Measurements from ENCODE around the gene SIGLEC5.

The SIGLEC5 gene

DNA sequence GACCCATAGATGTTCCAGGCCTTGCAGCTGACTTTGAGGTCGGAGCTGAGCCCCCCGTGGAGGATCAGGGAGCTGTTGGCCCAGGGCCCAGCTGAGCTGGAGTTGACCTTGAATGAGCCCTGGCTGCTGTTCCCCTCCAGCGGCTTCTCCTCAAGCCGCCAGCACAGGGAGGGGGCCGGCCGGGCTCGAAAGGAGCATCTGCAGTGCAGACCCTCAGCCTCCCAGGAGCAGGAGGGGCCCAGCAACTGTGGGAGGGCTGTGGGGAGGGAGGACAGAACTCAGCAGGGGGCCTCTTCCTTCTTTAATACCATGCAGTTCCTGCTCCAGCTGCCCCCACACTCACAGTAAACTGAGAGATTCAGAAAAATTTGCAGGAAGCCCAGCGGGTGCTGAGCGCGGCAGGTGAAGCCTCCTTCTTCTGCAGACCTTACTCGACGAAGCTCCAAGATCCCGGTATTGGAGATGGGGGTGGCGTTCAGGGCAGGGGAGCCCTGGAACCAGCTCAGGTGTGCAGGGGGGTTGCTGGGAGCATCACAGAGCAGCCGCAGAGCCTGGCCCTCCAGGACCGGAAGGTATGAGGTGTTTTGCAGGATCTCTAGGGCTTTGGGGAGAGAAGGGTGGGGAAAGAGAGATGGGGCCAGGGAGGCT lies 2.6 kb downstream of the SIGLEC5 start:
- no peak for DNase-seq (ENCODE audit: low read depth)

DNA sequence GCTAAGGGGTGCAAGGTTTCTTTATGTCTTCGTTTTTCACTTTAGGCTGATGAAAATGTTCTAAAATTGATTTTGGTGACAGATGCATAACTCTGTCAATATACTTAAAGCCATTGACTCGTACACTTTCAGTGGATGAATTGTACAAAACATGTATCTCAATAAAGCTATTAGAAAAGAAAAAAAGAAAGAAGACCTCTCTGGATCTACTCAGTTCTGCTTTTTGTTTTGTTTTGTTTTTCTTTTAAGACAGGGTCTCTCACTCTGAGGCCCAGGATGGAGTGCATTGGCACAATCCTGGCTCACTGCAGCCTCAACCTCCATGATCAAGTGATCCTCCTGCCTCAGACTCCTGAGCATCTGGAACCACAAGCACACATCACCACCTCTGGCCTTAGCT lies 3.5 kb downstream of the SIGLEC5 start:
- DNase-seq (ENCODE audit: low read depth) = no peak

DNA sequence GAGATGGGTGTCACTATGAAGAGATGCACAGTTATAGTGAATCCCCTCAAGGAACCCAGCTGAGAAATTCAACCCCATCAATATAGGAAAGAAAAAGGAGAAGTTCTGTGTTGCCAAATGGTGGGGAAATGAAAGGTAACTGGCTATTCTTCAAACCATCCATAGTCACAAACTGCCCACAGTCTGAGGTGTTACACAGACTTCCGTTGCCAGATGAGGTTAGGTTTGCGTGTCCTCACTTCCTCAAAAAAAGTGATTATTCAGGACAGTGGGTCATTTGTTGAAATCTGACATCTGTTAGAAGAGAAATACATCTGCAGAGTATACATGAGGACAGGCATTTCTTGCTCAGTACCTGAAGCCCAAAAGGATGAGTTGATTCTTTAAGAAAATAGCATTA lies 9.0 kb downstream of the SIGLEC5 start:
- DNase-seq (ENCODE audit: low read depth) = no peak

DNA sequence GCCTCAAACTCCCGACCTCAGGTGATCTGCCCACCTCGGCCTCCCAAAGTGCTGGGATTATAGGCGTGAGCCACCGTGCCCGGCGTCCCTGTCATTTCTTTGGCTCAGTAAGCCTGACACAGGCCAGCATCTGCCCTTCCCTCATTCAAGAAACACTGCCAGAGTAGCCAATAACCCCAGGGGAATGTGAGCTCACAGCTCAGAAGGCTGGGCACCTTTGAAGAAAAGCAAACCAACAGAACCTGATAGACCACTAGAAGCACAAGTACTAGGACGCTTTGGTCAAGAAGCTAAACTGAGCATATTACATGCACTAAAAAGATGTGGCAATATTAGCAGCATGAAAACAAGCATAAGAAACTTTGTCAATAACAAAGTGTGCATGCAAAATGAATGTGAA lies 14.2 kb downstream of the SIGLEC5 start:
- no peak for DNase-seq (ENCODE audit: low read depth)

DNA sequence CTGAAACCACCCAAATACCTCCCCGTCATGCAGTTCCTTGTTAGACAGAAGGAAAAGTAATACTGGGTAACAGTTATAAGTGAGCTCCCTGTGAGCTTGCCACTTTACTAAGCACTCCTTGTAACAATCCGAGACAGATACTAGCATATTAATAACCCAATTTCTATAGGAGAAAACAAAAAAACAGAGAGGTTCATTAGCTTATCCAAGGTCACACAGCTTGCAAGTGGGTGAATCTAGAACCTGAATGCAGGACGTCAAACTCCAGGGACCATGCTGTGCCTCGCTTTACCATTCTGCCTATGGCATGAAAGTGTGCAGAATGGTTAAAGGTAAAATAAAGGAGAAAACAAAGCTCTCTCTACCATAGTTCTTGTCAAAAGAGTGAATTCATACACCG lies 15.4 kb downstream of the SIGLEC5 start:
- no peak for DNase-seq (ENCODE audit: low read depth)

DNA sequence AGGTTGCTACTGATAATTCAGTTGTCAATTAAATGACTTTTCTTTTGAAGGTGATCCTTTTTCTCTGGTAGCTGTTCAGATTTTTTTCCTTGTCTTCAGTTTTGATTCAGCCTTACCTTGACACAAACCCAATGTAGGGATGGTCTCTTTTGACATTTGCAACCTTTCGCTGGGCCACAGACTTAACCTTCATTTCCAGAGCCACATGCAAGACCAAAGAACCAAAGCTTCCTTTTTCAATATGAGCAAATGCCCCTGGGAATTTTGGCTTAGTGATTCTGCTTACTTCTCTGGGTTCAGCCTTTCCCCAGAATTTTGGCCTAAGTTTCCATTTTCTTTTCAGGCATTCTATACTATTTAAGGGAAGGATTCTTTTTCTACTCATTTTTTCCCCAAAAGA lies 19.6 kb downstream of the SIGLEC5 start:
- DNase-seq (ENCODE audit: low read depth) = no peak

DNA sequence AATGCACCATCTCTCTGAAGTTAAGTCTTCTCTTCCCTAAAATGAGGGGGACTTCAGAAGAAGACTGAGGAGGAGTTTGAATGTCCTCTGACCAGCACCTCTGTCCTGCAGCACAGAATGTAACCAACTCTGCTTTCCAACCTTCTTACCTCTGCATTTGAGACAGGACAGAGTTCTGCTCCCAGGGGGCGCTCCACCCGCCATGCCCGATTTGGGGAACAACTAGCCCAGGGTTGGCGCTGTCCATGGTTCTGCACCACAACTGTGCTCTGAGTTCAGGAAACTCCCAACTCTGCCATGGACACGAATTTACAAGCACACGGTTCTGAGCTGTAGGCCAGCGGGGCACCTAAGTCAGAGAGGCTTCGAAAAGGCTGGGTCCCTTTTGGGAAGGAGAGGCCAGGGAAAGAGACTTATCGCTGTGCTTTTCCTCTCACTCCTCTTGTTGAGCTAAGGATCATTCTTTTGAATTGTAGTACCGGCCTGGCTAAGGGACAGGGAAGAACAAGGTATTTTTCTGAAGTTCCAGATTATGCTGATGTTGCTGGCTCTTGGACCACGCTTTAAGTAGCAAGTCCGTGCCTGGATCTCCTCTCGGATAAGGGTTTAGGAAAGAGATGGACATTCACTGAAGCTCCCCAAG lies 22.2 kb downstream of the SIGLEC5 start:
- DNase-seq (ENCODE audit: low read depth) = peak; percentile 44

DNA sequence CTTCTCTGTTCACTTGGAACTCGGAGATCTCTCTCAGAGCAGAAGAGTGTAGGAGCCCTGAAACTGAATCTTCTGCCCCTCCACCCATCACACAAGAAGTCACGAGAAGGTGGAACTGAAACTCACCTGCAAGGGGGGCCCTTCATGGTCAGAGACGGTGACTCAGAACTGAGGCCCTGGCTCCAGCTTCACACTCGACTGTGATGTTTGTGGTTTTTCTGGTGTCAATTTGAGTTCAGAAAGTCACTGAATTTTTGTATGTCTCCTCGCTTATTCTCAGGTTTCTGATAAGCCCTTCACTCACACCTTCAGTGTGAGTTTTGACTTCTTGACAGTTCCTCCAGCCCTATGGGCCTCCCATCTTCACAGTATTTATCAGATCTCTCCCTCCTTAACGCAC lies 23.1 kb downstream of the SIGLEC5 start:
- peak; percentile 38 for DNase-seq (ENCODE audit: low read depth)

DNA sequence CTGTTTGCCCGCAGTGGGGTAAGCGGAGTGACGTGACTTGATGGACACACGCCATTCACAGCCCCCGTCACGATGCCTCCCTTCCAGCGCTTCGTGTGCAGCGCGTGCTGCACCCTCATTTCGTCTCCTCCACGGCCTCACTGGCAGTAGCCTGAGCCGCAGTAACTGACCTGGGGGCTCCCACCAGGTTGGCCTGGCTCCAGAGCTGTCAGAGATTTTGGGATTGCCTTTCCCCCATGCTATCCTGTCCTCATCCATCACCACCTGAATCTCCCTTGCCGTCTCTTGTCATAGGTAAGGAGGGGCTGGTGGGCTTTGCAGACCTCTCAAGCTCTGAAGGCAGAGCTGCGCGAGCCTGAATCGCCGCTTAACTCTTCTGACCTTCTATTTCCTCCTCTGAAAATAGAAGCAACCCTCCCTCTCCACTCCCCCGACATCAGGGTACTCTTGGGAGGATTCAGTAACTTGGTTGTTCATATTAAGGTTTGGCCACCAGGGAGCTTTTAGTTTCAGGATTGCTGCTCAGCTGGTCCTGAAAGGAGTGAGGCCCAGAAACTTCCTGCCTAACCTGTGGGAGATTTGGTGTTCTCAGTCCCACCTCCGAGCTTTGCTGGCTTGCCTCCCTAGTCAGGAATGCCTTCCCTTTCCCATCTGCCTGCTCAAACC lies 27.9 kb downstream of the SIGLEC5 start:
- DNase-seq (ENCODE audit: low read depth) = no peak

DNA sequence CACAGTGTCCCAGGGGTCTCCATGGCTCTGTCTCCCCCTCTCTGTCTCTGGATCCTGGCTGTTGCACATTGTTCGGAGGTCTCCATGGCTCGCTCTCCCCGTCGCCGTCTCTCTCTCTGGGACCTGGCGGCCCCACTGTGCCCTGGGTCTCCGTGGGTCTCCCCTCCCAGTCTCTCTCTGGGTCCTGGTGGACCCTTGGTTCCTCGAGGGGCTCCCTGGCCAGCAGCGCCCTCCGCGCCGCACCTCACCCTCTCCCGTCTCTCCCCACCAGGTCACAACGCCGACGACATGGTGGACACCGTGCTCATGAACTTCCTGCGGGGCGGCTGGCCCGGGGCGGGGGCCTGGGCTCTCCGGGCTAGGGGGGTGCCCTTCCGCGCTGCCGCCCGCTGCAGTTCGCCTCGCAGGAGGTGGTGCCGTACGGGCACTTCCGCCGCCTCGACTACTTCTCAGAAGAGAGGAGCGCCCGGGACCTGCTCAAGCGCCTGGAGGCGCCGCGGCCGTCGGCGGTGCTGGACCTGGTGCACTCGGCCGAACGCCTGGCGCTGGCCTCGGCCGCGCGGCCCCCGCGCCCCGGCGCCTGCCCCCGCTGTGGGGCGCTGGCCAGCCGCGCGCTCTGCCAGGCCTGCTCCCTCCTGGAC lies 29.1 kb downstream of the SIGLEC5 start:
- DNase-seq (ENCODE audit: low read depth) = peak; percentile 14

DNA sequence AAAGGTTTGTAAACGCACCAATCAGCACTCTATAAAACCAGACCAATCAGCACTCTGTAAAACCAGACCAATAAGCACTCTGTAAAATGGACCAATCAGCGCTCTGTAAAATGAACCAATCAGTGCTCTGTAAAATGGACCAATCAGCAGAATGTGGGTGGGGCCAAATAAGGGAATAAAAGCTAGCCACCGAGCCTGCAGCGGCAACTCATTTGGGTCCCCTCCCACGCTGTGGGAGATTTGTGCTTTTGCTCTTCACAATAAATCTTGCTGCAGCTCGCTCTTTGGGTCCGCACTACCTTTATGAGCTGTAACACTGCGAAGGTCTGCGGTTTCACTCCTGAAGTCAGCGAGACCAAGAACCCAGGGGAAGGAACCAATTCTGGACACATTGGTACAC lies 31.1 kb downstream of the SIGLEC5 start:
- DNase-seq (ENCODE audit: low read depth) = no peak

DNA sequence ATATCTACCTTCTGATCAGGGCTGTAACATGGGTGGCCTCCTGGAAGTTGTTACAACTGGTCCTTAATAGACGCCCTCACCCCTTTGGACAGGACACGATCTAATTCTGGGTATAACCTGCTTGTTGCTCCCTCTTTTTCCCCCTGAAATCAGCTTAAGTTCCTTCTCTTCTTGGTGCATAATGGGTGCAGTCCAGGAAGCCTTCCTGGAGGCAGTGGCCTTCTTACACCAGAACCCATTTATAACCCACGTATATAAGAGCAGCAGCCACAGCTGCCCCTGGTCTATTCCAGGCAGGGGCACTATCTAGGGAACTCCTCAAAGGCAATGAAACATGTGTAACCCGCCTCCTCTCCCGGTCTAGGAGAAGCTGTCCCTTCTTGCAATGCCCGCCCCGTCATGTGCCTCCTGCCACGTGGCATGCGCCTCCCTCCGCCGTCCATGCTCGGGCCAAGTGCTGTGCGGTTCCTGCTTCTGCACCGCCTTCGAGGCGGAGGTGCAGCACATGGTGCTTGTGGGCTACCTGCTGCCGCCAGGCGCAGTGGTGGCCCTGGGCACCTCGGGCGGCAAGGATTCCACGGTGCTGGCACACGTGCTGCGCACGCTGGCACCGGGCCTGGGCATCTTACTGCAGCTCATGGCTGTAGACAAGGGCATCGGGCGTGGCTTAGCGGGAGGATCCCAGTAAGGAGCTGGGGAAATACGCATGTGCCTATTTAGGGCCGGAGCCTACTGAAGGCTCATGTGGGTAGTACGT lies 31.9 kb downstream of the SIGLEC5 start:
- no peak for DNase-seq (ENCODE audit: low read depth)

DNA sequence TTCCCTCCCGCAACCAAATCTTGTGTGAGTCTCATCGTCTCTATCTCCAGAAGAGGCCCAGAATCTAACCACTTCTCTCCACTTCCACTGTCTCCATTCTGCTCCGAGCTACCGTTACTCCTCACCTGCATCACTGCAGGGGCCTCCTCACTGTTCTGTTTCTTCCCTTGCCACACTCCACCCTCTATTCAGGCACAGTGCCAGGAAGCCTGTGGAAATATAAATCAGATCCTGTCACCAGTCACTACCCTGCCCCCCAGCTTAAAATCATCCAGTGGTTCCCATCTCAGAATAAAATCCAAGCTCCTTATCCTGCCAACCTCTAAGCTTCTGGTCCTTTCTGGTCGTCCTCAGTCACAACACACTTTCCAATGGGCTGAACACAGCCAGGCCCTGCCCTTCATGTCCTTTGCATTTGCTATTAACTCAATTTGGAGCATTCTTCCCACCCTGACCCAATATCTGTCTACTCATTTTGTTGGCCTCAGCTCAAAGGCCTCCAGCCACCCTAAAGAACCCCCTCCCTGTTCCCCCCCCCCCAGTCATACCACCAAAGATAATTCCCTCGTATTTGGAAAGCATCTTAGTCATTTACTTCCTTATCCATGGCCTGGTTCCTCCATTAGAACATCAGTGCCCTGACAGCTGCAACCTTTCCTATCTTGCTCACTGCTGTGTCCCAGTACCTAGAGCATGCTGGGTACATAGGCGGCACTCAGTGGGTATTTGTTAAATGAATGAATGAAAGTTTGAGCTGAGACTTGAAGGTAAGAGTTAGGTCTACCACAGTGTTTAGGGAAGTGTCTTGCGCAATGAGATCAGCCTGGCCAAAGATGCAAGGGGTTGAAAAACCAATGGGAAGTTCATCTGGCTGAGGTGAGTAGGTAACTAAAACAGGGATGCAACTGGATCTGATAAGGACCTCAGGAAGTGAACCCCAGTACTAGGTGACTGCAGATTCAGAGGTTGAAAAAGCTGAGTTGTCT lies 34.7 kb downstream of the SIGLEC5 start:
- no peak for DNase-seq (ENCODE audit: low read depth)

DNA sequence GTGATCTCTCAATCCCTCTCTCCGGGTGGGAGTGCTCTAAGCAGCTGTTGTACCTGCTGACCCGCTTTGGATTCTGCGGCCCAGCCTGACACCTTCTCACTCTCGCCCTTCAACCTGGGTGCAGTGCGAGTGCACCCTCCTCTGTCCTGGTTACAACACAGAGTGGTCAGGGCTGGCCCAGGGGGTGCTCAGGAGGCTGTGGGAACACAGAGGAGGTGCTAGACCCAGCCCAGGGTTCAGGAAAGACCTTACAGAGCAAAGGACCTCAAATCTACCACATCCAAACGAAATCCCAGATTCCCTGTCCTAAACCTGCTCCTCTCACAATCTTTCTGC lies 35.5 kb downstream of the SIGLEC5 start:
- DNase-seq (ENCODE audit: low read depth) = no peak

DNA sequence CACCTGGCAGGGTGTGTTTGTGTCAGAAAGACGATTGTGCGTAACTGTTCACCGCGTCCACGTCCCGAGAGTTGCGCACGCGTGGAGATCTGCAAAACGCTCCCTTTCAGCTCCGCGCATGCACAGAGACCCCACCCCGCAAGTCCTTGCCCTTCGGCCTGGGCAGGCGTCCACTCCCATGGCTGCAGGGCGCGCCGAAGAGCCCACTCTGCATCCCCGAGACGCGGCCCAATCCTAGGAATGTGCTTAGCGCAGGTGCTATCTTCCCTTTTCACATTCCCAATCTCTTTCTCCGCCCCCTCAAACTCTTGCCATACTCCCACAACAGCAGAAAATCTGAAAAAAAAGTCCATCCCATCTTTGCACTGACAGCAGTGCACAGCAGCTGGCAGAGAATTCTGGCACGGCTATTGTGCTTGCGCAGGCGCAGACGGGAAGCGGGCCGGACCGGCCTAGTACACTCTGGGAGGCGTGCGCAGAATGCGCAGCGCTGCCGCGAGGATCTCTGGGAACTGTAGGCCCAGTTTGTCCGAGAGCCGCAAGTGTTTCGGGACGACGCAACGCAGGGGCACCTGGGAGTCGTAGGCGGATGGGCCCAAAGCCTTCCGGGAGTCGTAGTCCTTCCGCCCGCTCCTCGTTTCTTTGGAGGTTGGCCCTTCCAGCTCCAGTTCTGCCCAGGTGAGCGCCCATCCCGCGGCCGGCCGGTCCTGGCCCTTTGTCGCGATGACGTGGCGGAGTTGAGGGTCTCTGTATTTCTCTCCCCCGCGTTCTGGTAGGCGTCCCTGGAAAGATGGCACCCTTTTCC lies 36.0 kb downstream of the SIGLEC5 start:
- peak; percentile 97 for DNase-seq (ENCODE audit: low read depth)

DNA sequence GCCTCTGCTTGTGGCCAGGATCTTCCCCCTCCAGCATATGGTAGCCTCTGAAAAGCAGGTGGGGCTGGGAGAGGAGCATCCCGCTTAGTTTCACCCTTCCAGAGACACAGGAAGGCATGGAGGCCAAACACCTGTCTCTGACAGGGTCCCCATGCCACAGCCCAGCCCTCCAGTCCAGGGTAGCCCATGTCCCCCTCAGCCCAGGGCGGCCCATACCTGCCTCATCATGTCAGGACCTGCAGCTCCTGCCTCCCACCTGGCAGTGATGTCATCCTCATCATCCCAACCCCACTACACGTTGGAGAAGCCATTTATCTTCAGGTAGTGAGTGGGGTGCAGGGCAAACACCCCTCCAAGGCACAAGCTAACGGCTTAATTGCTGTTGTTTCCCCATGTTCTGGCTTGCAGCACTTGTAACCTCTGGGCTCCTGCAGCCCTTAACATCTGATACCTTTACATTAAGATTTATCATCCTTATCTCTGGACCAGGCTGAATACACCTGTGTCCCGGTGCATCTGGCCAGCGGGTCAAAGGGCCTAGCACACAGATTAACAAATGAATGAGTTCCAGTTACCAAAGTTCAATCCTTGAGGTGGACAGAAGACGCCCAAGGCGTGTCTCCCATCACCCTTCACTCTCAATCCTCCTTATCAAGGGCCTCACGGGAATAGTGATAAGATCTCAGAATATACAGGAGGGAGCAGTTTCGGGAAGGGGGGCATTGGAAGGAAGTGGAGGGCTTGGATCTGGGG lies 36.9 kb downstream of the SIGLEC5 start:
- no peak for DNase-seq (ENCODE audit: low read depth)

DNA sequence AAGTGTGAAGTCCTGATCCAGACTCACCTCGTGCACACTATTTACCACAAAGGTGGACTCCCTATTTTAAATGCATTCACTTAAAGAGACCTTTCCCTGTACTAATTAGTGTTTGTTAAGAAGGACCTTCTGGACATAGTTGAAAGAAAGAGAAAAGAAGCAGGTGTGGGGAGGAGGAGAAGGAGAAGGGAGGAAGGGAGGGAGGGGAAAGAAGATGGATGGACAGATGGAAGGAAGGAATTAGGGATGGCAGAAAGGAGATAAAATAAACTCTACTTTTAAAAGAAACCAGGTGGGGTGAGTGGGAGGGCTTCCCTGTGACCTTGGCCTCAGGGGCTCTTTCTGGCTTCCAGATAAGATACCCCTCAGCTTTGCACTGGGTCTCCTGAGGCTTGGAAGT lies 37.7 kb downstream of the SIGLEC5 start:
- DNase-seq (ENCODE audit: low read depth) = no peak

DNA sequence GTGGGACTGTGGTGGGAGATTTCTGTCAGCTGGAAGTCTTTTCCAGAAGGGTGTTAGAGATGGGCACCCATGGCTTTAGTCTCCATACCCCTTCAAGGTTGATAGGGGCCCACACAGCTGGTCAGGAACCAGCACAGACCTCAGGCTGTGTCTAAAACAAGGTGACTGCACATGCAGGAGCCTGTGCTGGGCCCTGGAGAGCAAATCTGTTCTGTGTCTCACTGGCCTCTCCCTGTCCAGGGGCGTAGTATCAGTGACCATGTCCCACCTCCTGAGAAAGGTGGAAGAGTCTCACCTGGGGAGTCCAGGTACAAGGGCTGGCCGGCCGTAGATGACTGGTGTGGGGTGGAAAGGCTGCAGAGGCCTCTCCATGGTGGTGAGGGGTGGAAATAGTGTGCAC lies 39.8 kb downstream of the SIGLEC5 start:
- DNase-seq (ENCODE audit: low read depth) = no peak

DNA sequence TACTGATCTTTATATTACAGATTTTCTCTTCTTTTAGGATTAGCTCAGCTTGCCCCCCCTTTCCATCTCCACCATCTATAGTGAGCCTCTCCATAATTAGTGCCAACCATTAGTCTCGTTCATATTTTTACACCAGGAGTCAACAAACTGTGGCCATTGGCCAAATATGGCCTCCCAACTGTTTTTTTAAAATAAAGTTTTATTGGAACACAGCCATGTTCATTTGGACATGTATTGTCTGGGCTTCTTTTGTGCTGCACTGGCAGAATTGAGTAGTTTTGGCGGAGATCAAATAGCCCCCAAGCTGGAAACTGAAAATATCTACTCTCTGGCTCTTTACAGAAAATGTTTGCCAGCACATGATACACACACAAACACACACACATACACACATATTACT lies 40.7 kb downstream of the SIGLEC5 start:
- DNase-seq (ENCODE audit: low read depth) = no peak
